COR-L47 (cell line): ENCODE results near the gene METTL18.
"Not testable (repeated sequence)": the region's sequence is repeated elsewhere in the genome, so short reads cannot be mapped to it uniquely, and the experiment has no call there.

Experiments
- DNase-seq: peaks from one replicate; lab custom pipeline; 2025; lab: John Stamatoyannopoulos, UW

The METTL18 gene

DNA sequence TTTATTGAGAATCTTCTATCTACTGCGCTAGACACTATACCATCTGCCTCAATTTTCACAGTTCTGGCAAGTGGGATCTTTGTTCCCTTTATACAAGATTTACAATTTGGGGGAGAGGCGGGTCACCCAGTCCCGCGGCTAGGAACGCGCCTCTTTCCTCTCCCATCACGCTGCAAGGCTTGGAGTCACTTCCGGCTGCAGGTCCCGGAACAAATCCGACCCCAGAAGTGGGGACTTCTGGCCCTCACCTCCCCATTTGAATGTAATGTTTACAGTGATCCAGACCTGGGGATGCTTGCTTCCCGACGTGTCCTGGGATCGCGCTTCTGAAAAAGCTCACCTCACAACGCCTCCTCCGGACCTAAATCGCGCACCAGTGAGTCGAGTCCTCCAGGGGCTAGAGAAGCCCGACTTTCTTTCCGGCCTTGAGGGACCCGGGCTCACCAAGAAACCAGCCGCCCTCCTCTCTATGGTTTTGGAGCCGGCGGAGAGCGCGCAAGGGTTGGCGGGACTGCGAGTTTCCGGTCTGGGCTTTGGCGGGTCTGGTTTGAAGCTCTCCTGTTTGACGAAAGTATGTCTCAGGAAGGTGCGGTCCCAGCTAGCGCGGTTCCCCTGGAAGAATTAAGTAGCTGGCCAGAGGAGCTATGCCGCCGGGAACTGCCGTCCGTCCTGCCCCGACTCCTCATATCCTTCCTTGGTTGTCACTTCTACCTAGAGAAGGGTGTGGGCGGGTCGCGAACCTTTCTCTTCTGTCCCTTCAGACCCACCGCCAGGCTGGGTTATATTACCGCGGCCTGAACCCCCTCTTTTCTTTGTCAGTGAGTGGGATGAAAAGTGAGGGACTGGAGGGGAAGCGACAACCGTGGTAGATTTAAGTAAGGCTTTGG is at the start of gene METTL18:
TSS of gene METTL18 (minus strand) at position 378 of the 887 bp plus-strand sequence. CDS start 1,212 bp downstream, outside the sequence.
- peak; percentile 91 for DNase-seq

DNA sequence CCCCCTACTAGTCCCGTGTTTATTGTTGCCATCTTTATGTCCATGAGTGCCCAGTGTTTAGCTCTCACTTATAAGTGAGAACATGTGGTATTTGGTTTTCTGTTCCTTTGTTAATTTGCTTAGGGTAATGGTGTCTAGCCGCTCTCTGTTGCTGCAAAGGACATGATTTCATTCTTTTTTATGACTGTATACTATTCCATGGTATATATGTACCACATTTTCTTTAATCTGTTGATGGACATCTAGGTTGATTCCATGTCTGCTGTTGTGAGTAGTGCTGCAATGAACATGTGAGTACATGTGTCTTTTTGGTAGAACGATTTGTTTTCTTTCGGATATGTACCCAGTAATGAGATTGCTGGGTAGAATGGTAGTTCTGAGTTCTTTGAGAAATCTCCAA is 44.2 kb upstream of the METTL18 start:
- DNase-seq = no peak

DNA sequence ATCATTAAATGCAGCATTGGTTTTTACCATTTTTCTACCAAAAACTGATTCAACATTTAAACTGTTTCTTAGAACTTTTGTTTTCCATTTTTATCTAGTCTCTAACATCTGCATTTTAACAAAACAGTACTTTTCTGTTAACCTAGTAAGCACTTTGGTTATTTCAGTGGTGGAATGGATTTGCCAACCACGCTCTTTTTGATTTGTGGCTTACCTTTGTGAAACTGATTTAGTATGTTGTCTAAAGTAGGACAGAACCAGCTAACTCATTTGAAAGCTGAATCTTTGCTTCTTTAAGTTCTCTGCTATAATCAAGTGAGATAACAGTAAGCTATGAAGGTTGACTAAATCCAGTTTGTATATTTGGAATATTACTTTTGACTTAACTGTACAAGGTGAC is 41.5 kb upstream of the METTL18 start:
- DNase-seq = no peak

DNA sequence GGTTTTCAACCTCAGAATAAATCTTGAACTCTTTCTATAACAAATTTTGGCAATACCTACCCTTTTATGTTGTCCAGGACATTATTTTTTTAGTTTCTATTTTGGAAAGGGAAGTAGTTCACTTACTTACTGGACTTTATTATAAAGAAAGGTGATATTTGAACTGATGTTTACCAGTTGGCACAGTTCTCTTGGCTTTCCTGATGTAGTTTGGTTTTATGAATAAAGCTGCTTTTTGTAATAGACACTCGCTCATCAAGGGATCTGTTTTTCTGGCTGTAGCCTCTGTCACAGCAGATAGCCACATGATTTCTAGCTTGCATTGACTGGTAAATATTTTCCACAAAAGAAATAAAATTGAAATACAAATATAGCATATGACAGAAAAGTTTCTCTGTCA is 40.9 kb upstream of the METTL18 start:
- DNase-seq = no peak

DNA sequence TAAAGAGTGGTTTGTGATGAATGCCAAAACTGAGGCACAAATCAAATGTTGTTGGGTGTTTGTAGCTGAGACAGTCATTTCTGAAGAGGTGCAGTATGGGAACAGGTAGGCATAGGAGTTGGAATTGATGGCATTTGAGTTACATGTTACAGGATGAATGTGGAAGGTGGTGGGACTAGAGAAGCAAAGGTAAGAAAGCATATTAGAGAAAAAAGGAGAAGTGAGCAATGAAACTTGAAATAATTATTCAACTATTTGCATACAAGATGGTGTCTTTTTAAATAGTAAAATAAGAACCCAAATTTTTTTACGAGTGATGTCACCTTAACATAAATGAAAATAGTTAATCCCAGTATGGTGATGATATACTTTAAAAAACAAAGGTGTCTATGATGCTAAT is 40.2 kb upstream of the METTL18 start:
- DNase-seq = no peak

DNA sequence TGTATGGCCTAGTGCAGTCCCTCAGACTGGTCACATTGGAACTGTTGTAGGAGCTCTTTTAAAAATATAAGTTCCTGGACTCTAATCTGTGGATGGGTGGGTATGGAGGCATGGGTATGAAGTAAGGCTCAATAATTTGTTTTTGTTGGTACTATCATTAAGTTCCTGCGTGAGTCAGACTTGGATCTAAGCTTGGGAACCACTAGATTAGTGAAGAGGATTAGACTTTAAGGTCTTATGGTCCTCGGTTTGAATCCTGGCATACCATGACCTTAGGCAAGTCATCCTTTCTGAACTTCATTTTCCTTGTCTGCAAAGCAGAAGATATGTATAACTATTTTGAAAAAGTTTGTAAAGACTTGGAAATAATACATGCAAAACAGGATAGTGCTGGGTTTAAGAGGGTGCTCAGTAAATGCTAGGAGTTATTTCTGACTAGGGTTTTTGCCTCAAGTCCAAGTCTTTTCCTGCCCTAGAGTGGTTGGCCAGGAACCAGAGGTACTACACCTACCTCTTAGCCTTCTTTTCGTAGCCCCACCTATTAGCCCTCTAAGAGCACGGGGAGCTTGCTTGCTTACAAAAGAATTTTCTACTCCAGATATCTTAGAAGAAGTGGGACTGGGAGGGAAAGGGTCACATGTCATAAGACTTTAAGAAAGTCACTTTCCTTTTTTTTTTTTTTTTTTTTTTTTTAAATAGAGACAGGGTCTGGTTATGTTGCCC is 38.6 kb upstream of the METTL18 start:
- no peak for DNase-seq

DNA sequence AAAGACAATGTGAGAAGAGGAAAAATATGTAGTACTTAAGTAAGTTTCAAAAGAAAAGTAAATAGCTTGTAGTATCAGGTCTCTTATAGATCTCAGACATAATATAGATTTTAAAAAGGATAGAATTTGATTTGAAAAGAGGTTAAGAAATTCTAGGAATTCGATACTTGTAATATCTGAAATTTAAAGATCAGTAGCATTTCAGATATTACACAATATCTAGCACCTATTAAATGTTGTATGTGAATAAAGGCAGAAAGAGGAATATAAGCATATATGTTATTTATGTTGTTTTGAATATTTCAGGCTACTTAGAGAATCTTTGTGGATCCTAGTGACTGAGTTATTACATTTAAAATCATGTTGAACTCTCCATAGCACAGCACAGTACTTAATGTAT is 35.0 kb upstream of the METTL18 start:
- no peak for DNase-seq

DNA sequence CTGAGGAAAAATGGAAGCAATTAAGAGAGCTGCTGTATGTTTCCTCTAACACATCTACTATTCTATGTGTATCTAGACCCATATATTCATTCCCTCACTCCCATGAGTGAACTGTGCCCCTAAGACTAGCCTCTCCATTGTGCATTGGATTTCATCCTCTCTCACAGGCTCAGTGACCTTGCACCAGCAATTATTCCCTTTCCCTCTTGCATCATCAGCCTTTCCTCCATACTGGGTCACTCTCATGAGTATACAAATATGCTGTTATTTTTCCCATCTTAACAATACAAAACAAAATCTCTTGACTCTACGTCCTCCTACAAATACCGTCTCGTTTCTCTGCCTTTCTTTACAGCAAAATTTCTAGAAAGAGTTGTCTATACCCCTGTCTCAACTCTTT is 29.4 kb upstream of the METTL18 start:
- no peak for DNase-seq

DNA sequence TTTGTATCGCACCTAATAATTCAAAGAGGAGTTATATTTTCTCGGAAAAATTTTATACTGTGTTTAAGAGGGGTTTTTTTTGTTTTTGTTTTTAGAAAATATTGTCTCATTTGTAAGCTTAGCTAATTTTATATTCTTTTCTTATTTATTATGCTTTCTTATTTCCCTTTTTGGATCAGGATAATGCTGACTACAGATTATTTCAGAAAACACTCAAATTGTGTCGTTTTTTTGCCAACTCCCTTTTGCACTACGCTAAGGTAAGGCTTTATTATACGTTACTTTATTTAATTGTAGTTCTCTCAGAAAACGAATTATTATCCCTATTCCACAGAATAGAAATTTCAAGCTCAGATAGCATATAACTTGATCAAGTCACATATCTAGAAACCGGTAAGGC is 26.8 kb upstream of the METTL18 start:
- no peak for DNase-seq

DNA sequence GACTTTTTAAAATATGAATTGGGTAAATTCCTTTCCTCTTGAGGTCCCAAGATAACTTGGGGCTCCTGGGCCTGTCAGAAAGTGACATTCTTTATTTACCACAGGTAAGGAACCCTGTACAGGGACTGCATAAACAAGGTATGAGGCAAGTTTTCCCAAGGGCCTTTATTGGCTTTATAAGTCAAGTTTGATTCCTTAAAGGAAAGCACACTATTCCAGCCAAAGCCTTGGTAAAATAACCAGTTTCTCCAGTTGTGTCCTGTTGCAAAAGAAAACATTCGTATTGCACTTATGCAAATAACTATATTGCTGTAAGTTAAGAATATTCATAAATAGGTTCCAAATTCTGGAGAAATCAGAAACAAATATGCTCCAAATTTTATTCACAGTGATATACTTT is 21.9 kb upstream of the METTL18 start:
- no peak for DNase-seq

DNA sequence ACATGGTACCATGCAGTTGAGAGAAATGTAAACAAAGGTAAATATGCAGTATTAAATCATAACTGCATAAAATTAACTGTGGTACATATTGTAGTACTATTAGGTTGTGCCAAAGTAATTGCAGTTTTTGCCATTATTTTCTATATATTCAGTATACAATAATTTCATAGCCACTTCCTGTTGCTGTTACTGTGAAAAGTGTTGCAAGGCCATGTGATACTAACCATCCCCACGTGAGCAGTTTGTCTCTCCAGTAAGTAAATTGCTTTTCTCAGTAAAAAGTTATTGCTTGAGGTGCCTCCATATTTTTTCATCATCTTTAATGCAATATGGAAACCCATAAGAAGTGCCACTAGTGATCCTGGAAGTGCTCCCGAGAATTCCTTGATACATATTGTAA is 19.6 kb upstream of the METTL18 start:
- DNase-seq = no peak

DNA sequence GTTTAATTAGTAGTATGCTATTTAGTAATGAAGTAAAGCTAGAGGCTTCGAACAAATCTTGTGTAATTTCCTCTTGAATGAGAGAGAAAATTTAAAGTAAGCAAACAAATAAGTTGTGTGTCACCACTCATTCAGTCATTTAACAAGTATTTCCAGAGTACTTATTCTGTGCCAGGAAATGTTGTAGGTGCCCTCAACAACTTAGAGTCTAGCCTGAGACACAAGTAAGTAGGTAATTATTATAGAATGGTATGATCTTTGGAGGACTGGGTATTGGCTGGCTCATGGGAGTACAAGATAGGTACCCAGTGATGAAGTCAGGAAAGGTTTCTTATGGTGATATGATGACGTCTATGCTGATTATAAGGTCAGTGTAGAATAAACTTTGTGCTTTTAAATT is 17.4 kb upstream of the METTL18 start:
- DNase-seq = no peak

DNA sequence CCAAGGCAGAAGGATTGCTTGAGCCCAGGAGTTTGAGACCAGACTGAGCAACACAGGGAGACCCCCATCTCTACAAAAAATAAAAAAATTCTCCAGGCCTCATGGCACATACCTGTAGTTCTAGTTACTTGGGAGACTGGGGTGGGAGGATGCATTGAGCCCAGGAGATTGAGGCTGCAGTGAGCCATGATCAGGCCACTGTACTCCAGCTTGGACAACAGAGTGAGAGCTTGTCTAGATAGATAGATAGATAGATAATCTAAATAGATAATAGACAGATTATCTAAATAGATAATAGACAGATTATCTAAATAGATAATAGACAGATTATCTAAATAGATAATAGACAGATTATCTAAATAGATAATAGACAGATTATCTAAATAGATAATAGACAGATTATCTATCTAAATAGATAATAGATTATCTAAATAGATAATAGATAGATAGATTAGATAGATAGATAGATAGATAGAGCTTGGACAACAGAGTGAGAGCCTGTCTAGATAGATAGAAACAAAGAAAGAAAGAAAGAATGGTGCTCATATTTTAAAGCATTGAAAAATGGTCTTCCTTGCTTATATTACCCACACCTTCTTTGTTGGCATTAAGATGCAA is 16.8 kb upstream of the METTL18 start:
- DNase-seq = not testable (repeated sequence)

DNA sequence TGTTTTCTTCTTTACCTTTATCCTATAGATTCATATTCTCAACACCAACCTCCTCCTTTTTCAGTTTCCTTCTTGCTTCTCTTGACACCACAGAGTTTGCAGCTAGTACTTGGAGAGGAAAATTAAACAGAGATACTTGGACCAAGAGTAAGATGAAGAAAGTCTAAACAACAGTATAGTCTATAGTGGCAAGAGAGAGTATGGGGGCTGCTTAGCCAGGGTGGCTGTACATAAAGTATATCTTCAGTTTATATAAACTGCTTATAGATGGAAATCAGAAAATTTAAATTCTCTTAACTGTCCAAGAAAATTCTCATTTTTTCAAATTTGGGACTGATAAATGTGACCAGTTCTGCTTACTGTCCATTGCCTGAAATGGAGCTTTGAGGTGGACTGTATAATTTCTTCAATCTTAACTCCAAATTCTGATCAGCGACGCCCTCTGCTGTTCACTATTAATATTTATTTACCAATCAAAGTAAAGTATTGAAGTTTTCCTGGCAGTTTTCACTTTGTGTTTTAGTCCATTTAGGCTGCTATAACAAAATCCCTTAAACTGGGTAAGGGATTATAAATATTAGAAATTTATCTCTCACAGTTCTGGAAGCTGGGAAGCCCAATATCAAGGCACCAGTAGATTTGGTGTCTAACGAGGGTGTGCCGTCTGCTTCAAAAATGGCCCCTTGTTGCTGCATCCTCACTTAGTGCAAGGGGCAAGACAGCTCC is 14.8 kb upstream of the METTL18 start:
- peak; percentile 27 for DNase-seq

DNA sequence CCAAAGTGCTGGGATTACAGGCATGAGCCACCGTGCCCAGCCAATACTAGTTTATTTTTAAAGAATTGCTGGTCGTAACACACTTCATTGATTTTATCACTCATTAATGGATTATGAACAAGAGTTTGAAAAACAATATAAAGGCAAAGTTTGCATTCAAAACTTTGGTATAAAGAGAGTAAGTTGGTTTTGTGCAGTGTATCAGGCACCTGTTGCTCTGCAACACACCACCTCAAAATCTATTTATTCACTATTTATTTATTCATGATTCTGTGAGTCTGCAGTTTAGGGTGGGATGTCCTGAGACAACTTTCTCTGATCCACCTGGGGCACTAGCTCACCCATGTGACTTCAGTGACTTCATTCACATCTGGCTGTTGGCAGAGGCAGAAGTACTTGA is 10.2 kb upstream of the METTL18 start:
- DNase-seq = no peak

DNA sequence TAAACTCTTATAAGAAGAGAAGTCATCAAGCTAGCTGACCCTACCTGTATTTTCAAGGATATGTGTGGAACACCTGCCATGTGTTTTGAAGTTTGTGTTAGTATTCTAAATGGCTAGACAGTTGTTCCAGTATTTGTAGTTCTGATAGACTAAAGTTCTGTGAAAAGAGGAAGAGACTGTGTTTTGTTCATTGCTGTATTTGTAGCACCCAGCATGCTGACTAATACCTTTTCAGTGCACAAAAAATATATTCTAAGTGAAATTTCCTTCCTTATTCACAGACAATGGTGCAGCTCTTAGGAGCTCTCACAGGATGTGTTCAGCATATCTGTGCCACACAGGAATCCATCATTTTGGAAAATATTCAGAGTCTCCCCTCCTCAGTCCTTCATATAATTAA is 8.2 kb upstream of the METTL18 start:
- no peak for DNase-seq

DNA sequence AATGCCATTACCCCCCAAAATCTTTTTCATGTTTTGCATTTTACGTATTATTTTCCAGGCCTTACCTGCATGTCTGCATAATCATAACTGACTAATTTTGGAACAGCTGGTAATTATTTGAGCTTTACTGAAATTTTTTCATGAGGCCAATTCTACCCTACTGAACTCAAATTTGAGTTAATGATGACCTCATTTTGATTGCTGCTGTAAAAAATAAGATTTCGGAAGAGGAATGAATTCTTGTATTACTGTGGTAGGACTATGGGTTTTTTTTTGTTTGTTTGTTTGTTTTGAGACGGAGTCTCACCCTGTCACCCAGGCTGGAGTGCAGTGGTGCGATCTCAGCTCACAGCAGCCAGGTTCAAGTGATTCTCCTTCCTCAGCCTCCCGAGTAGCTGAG is 2.6 kb upstream of the METTL18 start:
- DNase-seq = no peak

DNA sequence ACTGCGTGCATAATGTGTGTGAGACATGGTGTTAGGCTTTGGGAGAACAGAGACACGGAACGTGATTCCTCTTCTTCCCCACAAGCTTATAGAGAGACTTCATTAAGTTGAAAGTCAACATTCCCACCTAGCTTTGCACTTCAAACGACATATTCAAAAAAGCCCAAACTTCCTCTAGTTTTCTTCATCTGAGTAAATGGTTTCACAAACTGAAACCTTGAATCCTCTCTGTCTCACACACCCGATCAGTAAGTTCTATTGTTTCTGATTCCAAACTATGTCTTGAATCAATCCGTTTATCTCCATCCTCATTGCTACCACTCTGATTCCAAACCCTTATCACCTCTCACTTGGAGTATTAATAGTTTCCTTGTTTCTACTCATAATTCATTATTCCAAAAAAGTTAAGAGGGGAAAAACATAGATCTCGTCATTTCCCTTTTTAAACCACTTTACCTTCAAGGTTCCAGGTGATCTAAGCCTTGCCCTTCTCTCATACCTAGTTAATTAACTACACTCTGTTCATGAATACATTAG is 1.6 kb upstream of the METTL18 start:
- no peak for DNase-seq

DNA sequence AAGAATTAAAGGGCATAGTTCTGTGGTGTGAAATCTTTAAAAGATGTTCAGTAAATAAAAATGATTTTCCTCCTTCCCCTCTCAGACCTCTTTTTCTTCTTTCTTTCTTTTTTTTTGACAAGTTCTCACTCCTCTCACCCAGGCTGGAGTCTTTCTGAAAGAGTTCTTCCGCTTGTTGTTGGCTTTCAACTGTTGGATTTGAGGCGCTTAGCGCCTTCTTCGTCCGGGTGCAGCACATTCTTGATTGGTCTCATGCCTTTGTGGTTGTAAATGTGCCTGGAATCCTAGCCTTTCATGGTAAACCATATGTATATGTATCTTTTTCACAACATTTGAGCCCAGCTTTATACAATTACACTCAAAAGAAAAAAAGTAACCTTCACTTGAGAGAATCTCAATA is 980 bp upstream of the METTL18 start:
- no peak for DNase-seq

DNA sequence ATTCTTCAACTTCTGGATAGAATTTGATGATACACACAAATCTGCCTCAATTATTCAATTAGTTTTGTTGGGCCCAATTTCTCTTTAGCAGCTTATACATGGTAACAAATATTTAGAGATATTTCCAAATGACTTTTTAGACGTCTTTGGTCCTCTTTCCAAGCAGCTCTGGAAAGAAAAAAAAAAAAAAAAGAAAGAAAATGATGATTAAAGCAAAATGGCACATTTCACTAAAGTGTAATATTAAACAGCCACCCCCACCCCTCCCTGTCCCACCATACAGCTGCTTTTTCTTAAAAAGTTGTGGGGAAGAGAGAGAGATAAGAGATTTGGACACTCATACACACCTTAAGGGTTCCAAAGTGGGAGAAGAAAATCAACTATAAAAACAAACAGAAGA is 977 bp downstream of the METTL18 start:
- DNase-seq = no peak

DNA sequence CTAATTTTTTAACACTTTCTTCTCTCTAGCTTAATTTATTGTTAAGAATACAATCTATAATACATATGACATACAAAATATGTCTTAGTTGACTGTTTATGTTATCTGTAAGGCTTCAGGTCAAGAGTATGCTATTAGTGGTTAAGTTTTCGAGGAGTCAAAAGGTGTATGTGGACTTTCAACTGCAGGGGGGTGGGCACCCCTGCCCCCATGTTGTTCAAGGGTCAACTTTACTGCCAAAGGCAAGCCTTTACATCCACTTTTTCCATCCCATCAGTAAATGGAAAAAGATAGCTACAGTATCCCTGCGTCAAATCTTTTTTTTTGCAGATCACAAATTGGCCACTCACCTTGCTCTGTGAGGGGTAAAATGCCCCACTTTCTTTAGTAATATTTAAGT is 6.3 kb downstream of the METTL18 start:
- DNase-seq = no peak

DNA sequence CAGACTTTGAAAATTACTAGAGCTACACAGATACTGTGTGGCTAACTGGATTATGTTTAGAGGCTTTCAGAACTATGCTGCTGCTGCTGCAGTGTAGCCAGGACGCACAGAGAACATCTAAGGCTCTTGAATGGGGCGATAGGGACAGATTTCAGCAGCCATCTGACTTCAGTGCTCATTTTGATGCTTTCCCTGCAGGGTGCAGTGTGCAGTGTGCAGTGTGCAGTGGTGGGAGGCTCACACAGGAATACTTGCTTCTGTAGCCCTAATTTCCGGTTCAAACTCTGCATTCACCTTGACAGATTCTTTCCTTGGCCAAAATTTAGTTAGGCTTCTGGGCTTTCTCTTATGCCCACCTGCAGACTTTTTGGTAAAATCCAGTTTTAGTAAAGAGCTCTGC is 7.7 kb downstream of the METTL18 start:
- no peak for DNase-seq
